HTR-8/SVneo (cell line): ENCODE data around the gene FUT8.
A peak's percentile ranks its signal among the peaks of the same experiment; 100 is the strongest.

ENCODE experiments used
- DNase-seq: peaks from one replicate; pipeline ENCODE4 v3.0.0; 2011; ENCODE audit warnings: low spot score, mixed read lengths; ENCODE audit not compliant: insufficient read length
- FAIRE-seq: peaks from 2 replicates; lab custom pipeline; 2011; peaks lifted over from hg19 to GRCh38; lab: Jason Lieb, UNC

FUT8 gene

DNA sequence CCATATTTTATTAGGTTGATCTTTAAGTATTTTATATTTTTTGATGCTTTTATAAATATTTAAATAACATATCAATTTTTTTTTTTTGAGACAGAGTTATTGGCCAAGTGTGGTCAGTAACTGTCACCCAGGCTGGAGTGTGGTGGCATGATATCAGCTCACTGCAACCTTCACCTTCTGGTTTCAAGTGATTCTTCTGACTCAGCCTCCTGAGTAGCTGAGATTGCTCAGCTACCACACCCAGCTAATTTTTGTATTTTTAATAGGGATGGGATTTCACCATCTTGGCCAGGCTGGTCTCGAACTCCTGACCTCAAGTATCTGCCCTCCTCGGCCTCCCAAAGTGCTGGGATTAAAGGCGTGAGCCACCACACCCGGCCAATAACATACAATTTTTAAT, 71.1 kb downstream of the FUT8 start:
- DNase-seq, result no peak
- FAIRE-seq, result peak; percentile 82

DNA sequence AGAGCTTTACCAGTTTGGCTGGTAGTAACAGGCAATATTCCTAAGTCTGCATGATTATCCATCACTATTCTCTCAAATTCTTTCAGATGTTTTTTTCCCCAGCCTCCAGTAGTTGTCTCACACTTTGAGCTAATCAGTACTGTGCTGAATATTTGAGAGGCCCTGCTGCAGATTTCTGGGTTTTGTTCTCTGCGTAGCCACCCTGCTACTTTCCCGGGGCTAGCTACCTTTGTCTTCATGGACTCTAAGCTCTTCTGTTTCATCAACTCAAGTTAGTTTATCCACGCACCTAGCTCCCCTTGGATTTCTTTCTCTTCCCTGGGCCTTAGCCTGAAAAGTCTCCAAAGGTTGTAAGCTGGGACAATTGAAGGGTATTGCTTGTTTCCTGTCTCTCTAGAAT, 73.0 kb downstream of the FUT8 start:
- DNase-seq (no peak), FAIRE-seq (peak; percentile 70)

DNA sequence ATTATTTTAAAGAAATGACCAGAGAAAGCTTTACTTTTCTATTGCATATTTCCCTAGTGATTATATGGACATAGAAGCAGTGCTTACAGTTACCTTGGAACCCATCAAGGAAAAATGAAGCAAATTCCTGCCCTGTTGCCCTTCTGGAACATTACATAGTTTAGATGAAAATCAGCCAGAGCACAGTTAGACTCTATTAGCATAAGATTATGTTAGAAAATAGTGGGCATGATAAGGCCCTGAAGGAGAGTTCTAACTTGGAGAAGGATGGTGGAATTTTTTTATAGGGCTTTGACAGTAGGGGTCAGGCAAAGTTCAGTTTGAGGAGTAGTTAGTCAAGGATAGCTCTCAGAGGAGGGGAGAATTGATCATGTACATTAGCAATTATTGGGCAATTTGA, 74.3 kb downstream of the FUT8 start:
- DNase-seq (no peak), FAIRE-seq (peak; percentile 4)

- FAIRE-seq, result peak; percentile 91
Measured at GRCh38 chr14:65487783-65488494, 75.4 kb downstream of the FUT8 start.

DNA sequence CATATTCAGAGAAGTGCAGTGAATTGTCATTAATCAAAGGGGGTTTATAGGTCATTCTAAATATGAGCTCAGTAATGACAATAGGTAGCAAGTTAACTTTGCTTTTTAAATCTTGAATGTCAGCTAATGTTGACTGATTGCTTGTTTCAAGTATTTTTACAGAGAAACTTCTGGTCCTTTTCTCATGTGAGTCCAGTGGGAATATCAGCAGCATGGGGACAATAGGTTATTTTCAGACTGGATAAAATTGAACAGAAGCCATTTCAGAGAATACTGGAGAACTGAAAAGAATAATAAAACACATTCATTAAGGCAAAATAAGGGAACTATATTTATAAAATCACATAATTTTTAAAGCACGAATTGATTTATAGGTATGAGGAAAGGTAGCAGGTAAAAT, 78.7 kb downstream of the FUT8 start:
- DNase-seq (no peak), FAIRE-seq (peak; percentile 38)

More at GRCh38 chr14:65487783-65488494, 75.4 kb downstream of the FUT8 start:
- DNase-seq, result no peak

DNA sequence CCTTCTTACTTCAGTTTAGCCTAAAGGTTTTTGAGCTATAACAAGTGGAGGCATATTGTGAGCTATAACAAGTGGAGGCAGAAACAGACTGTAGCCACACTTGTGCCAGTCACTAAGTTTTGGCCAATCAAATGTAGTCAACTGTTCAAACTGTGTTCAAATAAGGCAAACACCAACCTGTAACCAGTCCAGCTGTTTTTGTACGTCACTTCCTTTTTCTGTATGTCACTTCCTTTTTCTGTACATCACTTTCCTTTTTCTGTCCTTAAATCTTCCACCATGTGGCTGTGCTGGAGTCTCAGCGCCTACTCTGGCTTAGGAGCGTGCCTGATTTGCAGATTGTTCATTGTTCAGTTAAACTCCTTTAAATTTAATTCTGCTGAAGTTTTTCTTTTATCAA, 79.7 kb downstream of the FUT8 start:
- peak; percentile 89 for FAIRE-seq
- no peak for DNase-seq

- no peak for FAIRE-seq
Measured at GRCh38 chr14:65495196-65495595, 82.7 kb downstream of the FUT8 start.

DNA sequence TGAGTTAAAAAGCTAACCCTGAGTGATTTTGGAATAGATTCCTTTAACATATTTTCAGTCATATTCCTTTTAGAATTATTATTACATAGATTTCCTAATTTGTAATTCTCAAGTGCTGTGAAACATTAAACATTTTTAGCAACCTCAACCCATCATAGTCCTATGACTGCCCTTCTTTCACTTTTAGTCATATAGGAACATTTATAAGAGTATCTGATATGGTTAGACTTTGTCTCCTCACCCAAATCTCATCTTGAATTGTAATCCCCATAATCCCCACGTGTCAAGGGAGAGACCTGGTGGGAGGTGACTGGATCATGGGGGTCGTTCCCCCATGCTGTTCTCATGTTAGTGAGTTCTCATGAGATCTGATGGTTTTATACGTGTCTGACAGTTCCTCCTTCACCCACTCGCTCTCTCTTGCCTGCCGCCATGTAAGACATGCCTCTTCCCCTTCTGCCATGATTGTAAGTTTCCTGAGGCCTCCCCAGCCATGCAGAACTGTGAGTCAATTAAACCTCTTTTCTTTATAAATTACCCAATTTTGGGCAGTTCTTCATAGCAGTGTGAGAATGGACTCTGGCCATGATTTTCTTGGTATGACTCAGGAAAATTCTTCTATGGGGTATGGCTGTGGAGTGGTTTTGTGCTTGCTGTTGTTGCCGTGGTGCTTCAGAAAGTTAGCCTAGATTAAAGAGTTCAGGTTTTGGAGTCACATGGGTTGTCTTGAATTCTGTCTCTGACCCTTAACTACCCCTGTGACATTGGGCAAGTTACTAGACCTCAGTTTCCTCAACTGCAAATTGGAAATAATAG, 83.9 kb downstream of the FUT8 start:
- FAIRE-seq, result peak; percentile 31
- DNase-seq, result no peak

More at GRCh38 chr14:65495196-65495595, 82.7 kb downstream of the FUT8 start:
- no peak for DNase-seq

DNA sequence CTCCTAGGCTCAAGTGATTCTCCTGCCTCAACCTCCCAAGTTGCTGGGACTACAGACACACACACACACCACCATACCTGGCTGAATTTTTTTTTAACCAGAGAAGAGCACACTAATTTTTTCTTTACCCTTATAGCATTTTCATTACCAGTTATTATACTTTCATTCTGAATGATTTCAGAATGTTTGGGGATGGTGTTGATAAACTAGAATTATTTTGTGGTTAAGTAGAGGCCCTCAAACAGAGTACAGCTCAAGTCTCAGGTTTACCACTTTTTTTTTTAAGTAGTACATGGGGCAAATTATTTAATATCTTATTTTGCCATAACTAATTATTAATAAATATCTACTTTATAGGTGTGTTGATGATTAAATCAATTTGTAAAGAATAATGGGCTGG, 86.6 kb downstream of the FUT8 start:
- no peak for DNase-seq
- peak; percentile 89 for FAIRE-seq

- FAIRE-seq, result peak; percentile 74
- DNase-seq, result no peak
Measured at GRCh38 chr14:65500075-65500474, 87.5 kb downstream of the FUT8 start.

DNA sequence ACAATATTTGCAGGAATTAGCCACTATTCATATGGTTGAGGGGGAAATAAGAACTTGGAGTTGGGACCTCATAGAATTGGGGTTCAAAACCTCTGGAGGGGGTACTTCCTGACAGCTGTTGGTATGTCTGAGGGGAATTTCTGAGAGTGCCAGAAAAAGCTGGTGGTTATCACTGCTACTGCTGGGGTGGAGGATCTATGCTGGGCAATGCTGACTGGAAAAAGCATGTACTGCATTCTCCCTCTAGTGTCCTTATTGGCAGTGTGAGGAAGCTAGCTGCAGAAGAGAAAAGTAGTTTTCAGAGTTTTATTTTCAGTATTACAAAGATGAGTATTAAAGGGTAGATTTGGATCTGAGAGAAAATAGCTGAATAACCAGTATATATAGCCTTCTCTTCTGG, 88.8 kb downstream of the FUT8 start:
- DNase-seq (no peak), FAIRE-seq (peak; percentile 86)

GRCh38 chr14:65502676-65503124, 90.2 kb downstream of the FUT8 start:
- no peak for DNase-seq
- FAIRE-seq, result peak; percentile 89

DNA sequence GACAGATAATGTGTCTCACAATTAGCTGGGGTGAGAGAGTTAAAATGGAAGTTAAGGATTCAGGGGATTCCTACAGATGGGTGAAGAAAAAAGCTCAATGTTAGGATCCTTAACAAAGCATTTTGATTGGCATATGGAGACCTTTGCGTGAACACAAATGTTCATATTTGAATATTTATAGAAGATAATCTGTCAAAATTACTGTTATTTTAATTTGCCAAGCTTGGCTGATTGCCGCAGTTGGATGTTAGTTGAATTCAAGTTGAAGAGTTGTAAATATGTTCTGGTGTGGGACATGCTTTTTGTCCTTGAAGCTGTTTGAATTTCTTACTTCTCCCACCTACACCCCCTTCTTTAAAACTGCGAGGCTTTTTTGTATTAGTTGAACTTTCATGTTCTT, 91.2 kb downstream of the FUT8 start:
- DNase-seq, result no peak
- no peak for FAIRE-seq

- no peak for FAIRE-seq
- DNase-seq, result no peak
Measured at GRCh38 chr14:65506801-65507200, 94.3 kb downstream of the FUT8 start.

GRCh38 chr14:65509842-65510241, 97.3 kb downstream of the FUT8 start:
- no peak for DNase-seq
- no peak for FAIRE-seq

DNA sequence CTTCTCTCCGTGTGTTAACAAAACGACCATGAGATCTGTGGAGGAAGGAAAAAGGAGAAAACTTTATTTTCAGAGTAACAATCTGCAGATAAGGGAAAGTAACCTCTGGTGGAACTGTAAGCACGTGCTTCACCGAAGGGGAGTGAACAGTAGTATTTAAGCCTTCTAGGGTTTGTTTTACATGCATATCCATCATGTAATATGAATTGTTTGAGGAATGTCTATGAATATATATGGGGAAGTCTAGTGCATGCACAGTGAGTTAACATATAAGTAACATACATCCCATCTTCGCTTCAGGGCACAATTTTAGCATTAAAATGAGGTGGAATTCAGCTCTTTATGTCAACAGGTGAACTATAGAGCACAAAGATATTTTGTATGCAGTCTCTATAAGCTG, 101.1 kb downstream of the FUT8 start:
- peak; percentile 79 for FAIRE-seq

GRCh38 chr14:65517635-65518542, 105.4 kb downstream of the FUT8 start:
- FAIRE-seq, result no peak
- no peak for DNase-seq

More for the DNA sequence above, 101.1 kb downstream of the FUT8 start:
- DNase-seq, result no peak

DNA sequence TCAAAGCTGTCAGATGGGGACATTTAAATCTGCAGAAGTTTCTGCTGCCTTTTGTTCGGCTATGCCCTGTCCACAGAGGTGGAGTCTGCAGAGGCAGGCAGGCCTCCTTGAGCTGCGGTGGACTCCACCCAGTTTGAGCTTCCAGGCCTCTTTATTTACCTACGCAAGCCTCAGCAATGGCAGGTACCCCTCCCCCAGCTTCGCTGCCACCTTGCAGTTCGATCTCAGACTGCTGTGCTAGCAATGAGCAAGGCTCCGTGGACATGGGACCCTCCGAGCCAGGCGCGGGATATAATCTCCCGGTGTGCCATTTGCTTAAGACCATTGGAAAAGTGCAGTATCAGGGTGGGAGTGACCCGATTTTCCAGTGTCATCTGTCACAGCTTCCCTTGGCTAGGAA, 115.5 kb downstream of the FUT8 start:
- DNase-seq (no peak), FAIRE-seq (no peak)

DNA sequence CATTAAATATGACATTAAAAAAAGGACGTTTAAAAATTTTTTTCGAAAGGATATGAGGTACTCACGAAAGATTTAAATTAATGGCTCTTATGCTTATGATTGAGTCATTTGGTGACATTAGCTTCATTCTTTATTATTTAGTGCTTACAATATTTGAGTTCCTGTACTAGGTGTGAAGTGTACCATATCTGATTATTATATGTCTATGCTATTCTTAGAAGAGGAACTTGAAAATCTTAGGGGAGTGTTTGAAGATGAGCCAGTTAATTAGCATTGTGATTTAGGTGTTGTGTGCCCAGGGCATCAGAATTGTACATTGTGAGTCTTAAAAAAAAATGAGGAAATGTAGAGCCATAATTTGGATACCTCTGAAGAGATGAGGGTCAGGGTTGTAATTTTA, 118.6 kb downstream of the FUT8 start:
- no peak for FAIRE-seq

GRCh38 chr14:65533736-65534404, 121.3 kb downstream of the FUT8 start:
- DNase-seq (no peak), FAIRE-seq (no peak)

More for the DNA sequence above, 118.6 kb downstream of the FUT8 start:
- no peak for DNase-seq
